GM18526 (cell line): ENCODE data around the gene SPRR4.

Experiments used
- POLR2A ChIP-seq: IDR thresholded peaks from 3 replicates; pipeline ENCODE4 v1.6.1; 2011; ENCODE audit not compliant: insufficient read length; ENCODE audit errors: extremely low read depth

The SPRR4 gene, protein sequence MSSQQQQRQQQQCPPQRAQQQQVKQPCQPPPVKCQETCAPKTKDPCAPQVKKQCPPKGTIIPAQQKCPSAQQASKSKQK

DNA sequence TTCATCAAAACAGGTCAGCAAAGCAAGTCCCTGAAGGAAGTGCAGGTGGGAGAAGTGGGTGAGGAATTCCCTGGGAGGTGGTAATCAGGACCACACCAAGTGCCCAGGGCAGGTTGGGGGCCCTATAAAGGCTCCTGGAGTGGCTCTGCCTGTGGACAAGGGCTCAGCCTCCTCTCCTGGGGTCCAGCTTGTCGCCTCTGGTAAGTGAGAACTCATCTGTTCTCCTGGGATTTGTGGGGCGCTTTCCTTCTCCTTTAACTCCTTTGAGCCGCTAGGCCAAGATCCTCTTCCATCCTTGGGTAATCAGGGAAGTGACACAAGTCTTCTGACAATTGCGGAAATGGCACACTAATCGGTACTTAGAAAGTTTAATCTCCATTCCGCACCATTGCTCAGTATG lies at the start of gene SPRR4:
Gene SPRR4 (plus strand): TSS at position 154 of the 400 bp plus-strand sequence. CDS start 1,243 bp downstream, outside the sequence.
- no peak for TF ChIP-seq POLR2A

- no peak for TF ChIP-seq POLR2A
Measured at GRCh38 chr1:152924191-152924590, 46.3 kb upstream of the SPRR4 start.

DNA sequence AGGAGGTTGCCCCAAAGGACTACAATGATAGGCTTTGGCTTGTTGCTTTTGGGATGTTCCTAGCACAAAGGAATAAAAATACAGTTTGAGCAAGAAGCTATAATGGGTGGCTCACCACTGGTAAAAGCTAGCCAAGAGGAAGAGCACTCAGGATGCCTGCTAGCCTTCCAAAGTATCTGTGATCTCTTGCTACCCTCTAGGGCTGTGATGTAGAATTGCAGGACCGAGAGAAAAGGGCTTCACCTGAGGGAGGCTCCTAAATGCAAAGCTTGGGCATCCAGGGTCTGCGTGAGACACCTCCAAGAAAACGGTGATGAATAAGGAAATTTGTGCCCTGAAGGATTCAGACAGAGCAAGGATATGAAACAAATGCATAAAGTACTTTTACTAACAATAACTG lies 44.4 kb upstream of the SPRR4 start:
- TF ChIP-seq POLR2A: no peak

DNA sequence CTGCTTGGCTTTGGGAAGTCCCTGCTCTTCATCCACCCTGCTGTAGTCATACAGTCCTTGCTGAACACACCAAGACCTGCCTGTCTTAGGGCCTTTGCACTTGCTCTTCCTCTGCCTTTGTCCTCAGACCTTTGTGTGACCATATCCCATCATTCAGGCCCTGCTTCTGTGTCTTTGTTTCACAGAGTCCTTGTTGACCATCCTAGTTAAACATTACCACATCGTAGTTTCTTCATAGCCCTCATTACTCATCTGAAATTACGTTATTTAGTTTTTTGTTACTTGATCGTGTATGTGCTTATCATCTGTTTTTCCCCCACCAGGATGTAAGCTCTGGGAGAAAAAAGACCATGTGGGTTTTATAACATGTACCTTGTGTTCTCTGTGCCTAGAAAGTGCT lies 41.8 kb upstream of the SPRR4 start:
- no peak for TF ChIP-seq POLR2A

DNA sequence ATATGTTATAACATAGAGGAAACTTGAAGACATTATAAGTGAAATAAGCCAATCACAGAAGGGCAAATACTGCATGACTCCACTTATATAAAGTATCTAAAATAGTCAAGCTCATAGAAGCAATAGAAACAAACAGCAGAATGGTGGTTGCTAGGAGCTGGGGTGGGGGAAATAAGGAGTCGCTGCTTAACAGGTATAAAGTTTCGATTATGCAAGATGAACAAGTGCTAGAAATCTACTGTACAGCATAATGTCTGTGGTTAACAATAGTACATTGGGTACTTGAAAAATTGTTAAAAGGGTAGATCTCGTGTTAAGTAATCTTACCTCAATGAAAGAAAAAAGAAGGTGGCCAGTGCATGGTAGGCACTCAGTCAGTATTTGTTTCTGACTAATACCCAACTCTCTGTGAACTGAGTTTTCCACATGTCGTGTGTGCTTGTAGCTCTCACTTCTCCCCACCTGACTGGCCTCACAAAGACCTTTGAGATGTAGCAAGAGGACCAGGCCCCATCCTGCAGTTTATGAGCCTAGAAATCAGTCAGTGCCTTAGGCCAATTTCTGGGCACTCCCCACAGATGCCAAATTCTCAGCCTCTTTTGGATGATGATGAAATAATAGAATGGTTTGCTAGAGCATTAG lies 38.2 kb upstream of the SPRR4 start:
- no peak for TF ChIP-seq POLR2A

DNA sequence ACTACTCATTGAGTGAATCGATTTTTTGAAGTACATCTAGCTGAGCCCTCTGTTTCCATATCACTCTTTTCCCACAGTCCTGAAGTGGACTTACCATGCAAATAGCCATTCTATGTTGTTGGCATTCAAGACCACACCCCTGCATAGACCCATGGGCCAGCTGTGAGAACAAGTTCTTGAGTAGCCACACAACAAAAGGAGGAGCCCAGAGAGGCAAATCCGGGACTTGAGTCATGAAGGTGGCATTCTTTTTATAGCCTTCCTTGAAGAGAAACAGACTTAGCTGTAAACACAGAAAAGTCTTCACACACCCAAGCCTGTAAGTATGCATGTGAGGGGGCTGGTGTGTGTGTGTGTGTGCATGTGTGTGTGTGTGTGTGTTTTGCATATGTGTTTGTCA lies 37.3 kb upstream of the SPRR4 start:
- TF ChIP-seq POLR2A: no peak

- TF ChIP-seq POLR2A: no peak
Measured at GRCh38 chr1:152940614-152941013, 29.8 kb upstream of the SPRR4 start.

DNA sequence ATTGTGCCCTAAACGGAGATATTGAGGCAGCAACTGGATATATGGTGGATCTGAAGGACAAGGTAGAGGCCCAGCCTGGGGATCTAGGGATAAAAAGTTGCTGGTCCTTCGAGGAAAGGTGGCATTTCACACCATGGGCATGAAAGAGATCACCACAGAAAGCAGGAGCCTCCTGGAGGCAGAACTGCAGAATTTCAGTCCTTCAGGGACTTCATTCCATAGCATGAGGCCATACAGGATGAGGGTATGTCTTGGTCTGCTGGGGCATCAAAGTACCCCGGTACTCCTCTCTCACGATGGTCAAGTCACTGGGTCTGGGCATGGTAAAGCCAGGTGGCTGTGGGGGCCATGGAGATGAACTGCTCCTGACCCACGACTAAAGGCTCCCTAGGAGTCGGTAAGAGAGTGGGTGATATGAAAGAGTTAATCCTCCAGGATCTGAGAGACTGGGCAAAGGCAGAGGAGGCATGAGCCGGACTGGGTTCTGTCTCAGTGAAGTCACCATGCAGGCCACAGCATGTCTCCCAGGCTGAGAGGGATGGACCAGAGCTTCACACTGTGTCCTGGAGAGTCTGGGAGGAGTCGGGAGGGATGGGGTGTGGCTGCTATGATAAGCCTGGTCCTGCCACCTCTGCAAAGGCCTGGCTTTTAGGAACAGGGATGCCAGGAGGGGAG lies 29.3 kb upstream of the SPRR4 start:
- TF ChIP-seq POLR2A: no peak

- no peak for TF ChIP-seq POLR2A
Measured at GRCh38 chr1:152942161-152942560, 28.3 kb upstream of the SPRR4 start.

- TF ChIP-seq POLR2A: no peak
Measured at GRCh38 chr1:152946248-152946647, 24.2 kb upstream of the SPRR4 start.

DNA sequence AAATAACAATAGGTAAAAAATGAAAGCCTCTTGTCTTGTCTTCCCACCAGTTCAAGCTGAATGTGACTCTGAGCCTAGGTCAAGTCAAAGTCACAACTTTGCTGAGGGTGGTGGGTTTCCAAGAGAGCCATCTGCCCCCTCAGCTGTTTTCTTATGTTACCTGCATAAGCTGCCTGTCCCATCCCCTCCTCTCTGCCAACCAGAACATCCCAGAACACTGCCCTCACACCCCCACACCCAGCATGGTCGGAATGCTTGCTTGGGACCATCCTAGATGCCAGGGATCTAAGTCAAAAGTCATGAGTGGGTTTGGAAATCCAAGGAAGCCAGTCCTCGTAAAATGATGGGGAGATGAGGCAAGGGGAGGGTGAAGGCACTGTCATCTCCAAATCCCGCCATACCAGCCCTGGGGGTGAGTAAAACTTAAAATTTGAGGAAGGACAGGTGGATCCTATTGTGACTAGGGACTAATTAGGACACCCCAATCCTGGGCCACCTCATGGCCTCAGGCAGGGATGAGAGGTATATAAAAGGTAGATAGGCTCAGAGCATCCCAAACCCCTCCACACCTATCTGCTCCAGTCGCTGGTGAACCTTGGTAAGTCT lies 23.7 kb upstream of the SPRR4 start, which contains the start of gene SPRR5:
Gene SPRR5 (plus strand): TSS at position 556 of the 606 bp plus-strand sequence. CDS start 1,349 bp downstream, outside the sequence.
- TF ChIP-seq POLR2A: no peak

DNA sequence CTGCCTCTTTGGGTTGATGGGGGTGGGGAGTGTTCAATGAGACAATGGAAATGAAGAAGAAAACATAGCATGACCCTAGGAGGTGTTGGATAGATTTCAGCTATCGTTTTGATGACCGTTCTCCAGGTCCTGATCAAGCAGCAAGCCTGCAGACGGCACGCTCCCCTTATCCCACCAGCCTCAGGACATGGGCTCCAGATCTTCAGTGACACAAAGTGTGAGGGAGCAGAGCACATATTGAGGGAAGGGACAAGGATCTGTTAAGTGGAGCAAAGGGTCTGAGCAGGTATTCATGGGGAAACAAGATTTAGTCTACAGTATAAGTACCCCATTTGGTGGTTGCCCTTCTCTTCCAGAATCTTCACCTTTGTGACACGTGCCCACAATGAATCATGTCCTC lies 18.7 kb upstream of the SPRR4 start:
- no peak for TF ChIP-seq POLR2A

- TF ChIP-seq POLR2A: no peak
Measured at GRCh38 chr1:152953761-152954160, 16.7 kb upstream of the SPRR4 start.

DNA sequence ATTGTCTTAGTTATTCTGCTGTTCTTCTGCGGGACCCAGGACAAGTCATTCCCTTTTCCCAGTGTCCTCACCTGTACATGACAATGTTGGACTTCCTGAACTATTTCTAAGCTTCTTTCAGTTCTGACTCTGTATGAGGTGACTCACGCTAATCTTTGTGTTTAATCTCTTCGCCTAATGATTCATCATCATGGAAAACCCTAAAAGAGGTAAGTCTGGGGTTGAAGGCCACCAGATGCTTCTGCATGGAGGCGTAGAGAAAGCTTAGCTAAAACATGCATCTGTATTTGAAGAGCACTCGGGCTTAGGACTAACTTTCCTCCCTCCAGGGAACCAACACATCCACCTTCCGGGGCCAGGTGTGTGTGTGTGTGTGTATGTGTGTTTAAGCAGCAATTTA lies 16.0 kb upstream of the SPRR4 start:
- no peak for TF ChIP-seq POLR2A

DNA sequence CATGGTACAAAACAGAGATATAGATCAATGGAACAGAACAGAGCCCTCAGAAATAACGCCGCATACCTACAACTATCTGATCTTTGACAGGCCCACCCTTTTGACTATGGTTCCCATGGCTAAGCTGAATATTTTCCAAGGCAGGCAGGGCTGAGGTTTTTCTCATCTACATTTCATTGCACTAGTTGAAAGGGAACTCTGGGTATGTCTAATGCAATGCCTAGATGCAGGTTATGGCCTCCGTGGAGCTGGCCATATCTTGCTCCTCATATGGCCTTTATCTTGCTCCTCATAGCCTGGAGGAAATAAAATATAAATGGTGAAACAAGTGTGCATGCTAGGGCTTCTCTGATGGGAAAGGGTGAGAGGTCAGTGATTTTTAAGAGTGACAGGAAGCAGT lies 12.9 kb upstream of the SPRR4 start:
- TF ChIP-seq POLR2A: no peak

DNA sequence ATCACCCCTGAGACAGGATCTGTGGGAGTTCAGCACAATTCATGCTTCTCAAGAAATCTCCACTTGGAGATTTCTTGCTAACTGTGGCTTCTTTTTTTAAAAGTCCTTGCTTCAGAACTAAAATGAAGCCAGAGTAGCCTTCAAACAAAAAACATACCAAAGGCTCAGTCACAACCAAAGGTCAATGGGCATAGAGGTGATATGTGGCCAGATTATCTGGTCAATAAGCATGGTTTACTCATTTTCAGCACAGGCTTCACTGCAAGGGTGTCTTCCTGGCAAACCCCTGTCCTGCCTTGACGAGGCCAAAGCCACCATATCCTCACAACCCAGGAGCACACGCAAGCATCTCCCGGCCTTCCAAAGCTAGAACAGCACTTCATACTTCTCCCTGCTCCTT lies 11.2 kb upstream of the SPRR4 start:
- TF ChIP-seq POLR2A: no peak

- TF ChIP-seq POLR2A: no peak
Measured at GRCh38 chr1:152959801-152960451, 10.5 kb upstream of the SPRR4 start.
